K562 (cell line): Measurements from ENCODE around the gene CDK9. TPM values are rescaled to one million over a fixed set of nuclear protein-coding genes. Genes with fewer than 3 reads are reported as not detected.

ENCODE experiments used
- CXXC5 ChIP-seq: fragments of 250-450 bp; sonication (Bioruptor Pico); IDR thresholded peaks from 2 replicates; pipeline ENCODE4 v1.8.0; 2022; ENCODE audit warnings: inconsistent platforms, mild to moderate bottlenecking, moderate library complexity
- HMGN3 ChIP-seq: IDR thresholded peaks from 2 replicates; pipeline ENCODE4 v1.6.1; 2011; ENCODE audit warnings: borderline replicate concordance, low read depth, mild to moderate bottlenecking, mixed read lengths, low read length; ENCODE audit not compliant: insufficient read length; ENCODE audit errors: extremely low read depth
- NCOA4 ChIP-seq: fragments of 450-650 bp; IDR thresholded peaks from 2 replicates; pipeline ENCODE4 v1.6.1; 2018; ENCODE audit warnings: mild to moderate bottlenecking; ENCODE audit not compliant: partially characterized antibody
- RERE ChIP-seq: sonication (generic); formaldehyde crosslinking; IDR thresholded peaks from 2 replicates; pipeline ENCODE4 v1.8.0; 2023; ENCODE audit warnings: missing genetic modification reagents, mild to moderate bottlenecking, borderline replicate concordance
- SMARCA4 ChIP-seq: fragments of 450-650 bp; IDR thresholded peaks from 2 replicates; pipeline ENCODE4 v1.6.1; 2016
- ZBTB7A ChIP-seq: IDR thresholded peaks from 2 replicates; pipeline ENCODE4 v1.6.1; 2011; ENCODE audit warnings: low read depth, mild to moderate bottlenecking, low read length, moderate library complexity, borderline replicate concordance; ENCODE audit not compliant: control insufficient read depth
- ZFPM2 ChIP-seq: fragments of 250-450 bp; sonication (Bioruptor Pico); IDR thresholded peaks from 2 replicates; pipeline ENCODE4 v1.5.1; 2022; ENCODE audit warnings: mild to moderate bottlenecking
- ZNF407 ChIP-seq: fragments of 450-650 bp; IDR thresholded peaks from 2 replicates; pipeline ENCODE4 v1.6.1; 2016; ENCODE audit warnings: low read depth
- ZNF431 ChIP-seq: sonication (generic); formaldehyde crosslinking; IDR thresholded peaks from 2 replicates; pipeline ENCODE4 v1.8.0; 2022; ENCODE audit warnings: mild to moderate bottlenecking, missing genetic modification reagents
- ZNF445 ChIP-seq: fragments of 250-450 bp; sonication (Bioruptor Pico); IDR thresholded peaks from 2 replicates; pipeline ENCODE4 v1.4.0; 2020; ENCODE audit warnings: low read depth, mild to moderate bottlenecking, moderate library complexity
- polyA plus RNA-seq, 8 experiments: library from polyadenylated mRNA; depleted of rRNA in 4 of 8; stranded (reverse) in 5 of 8; unstranded in 3 of 8; fragments of >200 nt; fragmentation: Nextera tagmentation in 2 of 8; fragmentation: Illumina TruSeq in 1 of 8; extraction: Ambion mirVana in 2 of 8; extraction: Trizol in 1 of 8; gene quantifications; 2 replicates each; pipeline versions ENCODE4 v1.2.1 to v1.2.3, GENCODE V29; 2011 to 2014; ENCODE audit warnings: inconsistent platforms in 1 of 8, missing spikeins in 1 of 8
- total RNA-seq, 7 experiments: library from RNA; depleted of rRNA in 6 of 7; stranded (reverse); fragments of >200 nt in 6 of 7; fragmentation: Illumina TruSeq in 2 of 7; extraction: Trizol in 2 of 7; gene quantifications; 2 replicates each; pipeline versions ENCODE4 v1.2.1 to v1.2.3, GENCODE V29; 2011 to 2021; ENCODE audit warnings: low replicate concordance in 1 of 7
- TF ChIP-seq, protein P1 (sequence below), 2 experiments: IDR thresholded peaks; 2 replicates each; pipeline ENCODE4 v1.6.1; 2011; ENCODE audit warnings: borderline replicate concordance in 1 of 2, control low read depth in 1 of 2, low read depth in 1 of 2, low read length in 1 of 2, mild to moderate bottlenecking in 1 of 2, mixed read lengths in 1 of 2, moderate library complexity in 1 of 2; ENCODE audit not compliant: insufficient read depth in 1 of 2, insufficient read length in 1 of 2, poor library complexity in 1 of 2, severe bottlenecking in 1 of 2; ENCODE audit errors: extremely low read depth in 1 of 2

Gene CDK9
- total and polyA plus RNA-seq, 9 of the 15 experiments (the other 6 are each of a cell fraction or from before 2014, with no cell fraction given), result 4.2 to 78.6 (median 33.0) TPM

GRCh38 chr9:127785023-127785932, 556 bp upstream of the CDK9 start (continued):
- TF ChIP-seq, protein P1, sequence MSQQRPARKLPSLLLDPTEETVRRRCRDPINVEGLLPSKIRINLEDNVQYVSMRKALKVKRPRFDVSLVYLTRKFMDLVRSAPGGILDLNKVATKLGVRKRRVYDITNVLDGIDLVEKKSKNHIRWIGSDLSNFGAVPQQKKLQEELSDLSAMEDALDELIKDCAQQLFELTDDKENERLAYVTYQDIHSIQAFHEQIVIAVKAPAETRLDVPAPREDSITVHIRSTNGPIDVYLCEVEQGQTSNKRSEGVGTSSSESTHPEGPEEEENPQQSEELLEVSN (IDR thresholded peaks at IDR 0.05; ENCODE audit: borderline replicate concordance in 1 of 2, extremely low read depth in 1 of 2, insufficient read depth in 1 of 2, insufficient read length in 1 of 2, low read depth in 1 of 2, low read length in 1 of 2, poor library complexity in 1 of 2, severe bottlenecking in 1 of 2), result peak in 1 of 2 experiments; percentile 1
- TF ChIP-seq SMARCA4 (no peak), ZNF431 (CRISPR knock-in tag) (no peak), ZFPM2 (CRISPR knock-in tag) (no peak), HMGN3 (no peak), NCOA4 (no peak), ZNF407 (no peak), ZBTB7A (peak; percentile 87; the same call in 1 of the 2 replicates), RERE (CRISPR knock-in tag) (no peak), CXXC5 (peak; percentile 67), ZNF445 (CRISPR knock-in tag) (no peak)
